Suppressor macrophage treated with lipopolysaccharide for 4 hours (primary cell): ENCODE results near the gene CEP135.
"Not testable (repeated sequence)": the region's sequence is repeated elsewhere in the genome, so short reads cannot be mapped to it uniquely, and the experiment has no call there.

Experiments used
- DNase-seq: peaks from one replicate; pipeline ENCODE4 v3.0.0-alpha.2; 2020

The CEP135 gene, protein sequence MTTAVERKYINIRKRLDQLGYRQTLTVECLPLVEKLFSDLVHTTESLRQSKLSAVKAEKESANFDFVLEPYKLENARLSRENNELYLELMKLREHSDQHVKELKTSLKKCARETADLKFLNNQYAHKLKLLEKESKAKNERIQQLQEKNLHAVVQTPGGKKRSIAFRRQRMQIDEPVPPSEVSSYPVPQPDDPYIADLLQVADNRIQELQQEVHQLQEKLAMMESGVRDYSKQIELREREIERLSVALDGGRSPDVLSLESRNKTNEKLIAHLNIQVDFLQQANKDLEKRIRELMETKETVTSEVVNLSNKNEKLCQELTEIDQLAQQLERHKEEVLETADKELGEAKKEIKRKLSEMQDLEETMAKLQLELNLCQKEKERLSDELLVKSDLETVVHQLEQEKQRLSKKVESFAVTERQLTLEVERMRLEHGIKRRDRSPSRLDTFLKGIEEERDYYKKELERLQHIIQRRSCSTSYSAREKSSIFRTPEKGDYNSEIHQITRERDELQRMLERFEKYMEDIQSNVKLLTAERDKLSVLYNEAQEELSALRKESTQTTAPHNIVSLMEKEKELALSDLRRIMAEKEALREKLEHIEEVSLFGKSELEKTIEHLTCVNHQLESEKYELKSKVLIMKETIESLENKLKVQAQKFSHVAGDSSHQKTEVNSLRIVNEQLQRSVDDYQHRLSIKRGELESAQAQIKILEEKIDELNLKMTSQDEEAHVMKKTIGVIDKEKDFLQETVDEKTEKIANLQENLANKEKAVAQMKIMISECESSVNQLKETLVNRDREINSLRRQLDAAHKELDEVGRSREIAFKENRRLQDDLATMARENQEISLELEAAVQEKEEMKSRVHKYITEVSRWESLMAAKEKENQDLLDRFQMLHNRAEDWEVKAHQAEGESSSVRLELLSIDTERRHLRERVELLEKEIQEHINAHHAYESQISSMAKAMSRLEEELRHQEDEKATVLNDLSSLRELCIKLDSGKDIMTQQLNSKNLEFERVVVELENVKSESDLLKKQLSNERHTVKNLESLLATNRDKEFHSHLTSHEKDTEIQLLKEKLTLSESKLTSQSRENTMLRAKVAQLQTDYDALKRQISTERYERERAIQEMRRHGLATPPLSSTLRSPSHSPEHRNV

DNA sequence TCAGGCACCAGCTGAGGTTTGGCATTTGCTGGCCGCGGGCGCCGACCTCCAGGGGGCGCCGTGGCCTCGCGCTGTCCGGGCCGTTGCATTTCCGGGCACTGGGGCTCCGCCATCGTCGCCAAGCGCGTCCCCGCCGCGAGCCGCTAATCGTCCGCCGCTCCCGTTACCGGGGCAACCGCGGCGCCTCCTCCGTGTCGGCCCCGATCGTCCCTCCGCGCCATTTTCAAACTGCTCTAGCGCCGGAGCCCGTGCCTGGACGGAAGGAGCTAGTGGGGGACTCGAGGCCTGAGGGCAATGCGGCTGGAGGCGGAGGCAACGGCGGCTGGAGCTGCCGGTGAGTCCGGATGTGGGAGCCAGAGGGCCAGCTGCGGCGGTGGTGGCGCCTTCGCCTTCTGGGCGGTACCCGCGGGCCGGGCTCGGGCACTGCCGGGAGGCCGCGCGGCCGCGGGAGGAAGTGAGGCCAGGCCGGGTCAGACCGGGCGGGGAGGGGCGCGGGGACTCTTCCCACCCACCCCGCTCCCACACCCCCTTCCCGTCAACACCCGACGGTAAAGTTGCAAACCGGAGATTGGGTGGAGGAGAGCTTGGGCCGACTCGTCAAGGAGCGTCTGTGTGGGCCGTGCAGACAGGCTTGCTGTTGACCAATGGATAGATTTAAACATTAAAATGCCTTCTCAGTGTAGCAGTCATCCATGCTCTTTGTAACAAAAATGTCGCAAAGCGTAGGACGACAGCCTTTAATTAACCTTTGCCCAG is at the start of gene CEP135:
CEP135 (plus strand) TSS at position 220 of the 756 bp plus-strand sequence. CDS start 3,186 bp downstream, outside the sequence.
- peak; percentile 97 for DNase-seq

DNA sequence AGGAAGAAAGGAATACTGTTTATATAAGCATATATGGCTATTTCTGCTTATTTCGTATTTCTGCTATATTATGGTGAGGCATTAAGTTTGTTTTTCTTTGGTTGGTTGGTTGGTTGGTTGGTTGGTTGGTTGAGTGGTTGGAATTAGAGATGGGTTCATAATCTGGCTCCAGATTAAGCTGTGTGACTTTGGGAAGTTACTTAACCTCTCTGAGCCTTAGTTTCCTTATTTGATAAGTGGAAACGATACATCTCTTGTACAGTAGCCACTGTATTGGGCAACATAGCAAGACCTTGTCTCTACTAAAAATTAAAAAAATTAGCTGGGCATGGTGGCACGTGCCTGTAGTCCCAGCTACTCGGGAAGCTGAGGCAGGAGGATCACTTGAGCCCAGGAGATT is 46.1 kb upstream of the CEP135 start:
- no peak for DNase-seq

DNA sequence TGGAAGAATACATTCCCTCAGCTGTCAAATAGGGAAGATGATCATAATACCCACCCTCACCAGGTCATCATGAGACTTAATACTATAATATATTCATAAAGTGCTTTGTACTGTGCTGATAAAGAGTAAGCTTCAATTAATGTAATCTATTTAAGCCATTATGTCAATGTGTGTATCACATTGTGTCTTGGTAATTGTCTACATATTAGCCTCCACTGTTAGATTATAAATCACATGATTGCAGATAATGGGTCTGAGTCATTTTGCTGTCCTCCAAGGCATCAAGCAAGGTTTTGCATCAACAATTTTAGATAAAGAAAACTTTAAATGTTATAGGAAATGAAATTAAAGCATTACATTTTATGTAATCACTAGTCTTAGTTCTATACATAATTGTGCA is 45.2 kb upstream of the CEP135 start:
- DNase-seq = no peak

DNA sequence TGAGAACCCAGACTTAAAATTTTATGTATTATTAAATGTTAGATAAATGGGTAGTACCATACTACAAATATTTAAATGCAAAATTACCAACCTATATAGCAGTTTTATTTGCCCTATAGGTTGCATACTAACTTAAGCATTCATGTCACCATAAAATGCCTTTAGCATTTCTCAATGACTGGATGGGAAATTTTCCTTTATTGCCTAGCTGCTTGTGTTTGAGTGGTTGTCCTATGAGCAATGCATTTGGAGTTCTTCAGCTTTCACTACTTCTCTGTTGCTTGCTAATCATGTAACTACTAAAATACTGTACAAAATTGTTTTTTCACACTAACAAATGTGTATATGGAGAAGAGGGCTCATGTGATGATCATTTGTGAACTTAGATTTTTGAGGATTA is 44.2 kb upstream of the CEP135 start:
- no peak for DNase-seq

DNA sequence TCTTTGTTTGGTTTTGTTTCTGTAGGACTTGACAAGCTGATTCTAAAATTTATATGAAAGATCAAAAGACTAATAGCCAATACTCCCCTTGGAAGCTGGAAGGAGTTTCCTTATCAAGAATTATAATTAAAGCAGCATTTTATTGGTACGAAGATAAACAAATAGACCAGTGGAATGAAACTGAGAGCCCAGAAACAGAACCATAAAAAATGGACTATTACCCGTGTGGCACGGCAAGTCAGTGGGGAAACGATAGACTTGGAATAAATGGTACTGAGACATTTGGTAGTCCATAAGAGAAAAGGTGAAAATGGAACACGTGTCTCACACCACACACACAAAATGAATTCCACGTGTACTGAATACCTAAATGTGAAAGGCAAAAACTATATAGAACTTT is 42.4 kb upstream of the CEP135 start:
- no peak for DNase-seq

DNA sequence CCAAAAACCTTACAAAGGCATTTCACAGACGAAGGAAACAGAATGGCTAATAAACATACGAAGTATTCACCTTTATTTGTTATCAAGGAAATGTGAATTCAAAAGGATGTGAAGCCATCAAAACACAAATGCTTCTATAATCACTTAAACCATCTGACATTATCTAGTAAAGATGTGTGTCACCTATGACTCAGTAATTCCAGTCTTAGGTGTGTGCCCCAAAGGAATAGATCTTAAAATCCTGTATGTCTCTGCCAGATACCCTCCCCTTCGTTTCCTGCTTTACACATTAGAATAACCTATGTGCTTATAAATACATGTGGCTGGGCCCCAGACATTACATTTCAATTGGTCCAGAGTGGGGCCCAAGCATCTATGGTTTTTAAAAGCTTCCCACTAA is 41.8 kb upstream of the CEP135 start:
- DNase-seq = no peak

DNA sequence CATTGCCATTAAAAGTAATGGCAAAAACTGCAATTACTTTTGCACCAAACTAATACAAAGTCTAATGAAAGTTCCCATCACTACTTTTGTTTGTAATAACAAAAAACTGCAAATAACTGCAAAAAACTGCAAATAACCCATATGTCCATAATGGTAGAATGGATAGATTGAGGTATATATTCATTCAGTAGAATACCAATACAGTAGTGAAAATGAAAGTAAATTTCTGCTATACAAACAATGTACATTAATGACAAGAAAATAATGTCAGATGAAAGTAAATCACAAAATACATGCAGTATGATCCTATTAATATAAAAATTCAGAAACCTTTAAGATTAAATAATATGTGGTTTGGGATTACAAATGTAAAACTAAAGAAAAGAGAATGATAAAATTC is 41.3 kb upstream of the CEP135 start:
- no peak for DNase-seq

DNA sequence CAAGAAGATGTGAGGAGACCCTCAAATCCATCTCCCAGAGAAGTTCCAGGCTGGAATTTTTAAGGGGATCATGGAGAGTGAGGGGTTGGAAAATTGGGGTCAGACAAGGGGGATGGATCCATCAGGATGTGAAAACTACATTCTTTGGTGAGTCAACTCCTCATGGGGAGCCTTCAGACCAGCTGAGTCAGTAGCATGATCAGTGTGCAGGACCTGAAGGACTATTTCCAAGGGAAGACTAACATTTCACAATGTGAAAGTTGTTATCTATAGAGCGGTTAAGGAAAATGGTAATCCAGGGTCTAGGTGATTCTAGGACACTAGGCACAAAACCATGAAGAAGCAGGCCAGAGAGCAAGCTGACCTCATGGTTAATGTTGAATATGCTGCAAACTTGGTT is 38.6 kb upstream of the CEP135 start:
- no peak for DNase-seq

DNA sequence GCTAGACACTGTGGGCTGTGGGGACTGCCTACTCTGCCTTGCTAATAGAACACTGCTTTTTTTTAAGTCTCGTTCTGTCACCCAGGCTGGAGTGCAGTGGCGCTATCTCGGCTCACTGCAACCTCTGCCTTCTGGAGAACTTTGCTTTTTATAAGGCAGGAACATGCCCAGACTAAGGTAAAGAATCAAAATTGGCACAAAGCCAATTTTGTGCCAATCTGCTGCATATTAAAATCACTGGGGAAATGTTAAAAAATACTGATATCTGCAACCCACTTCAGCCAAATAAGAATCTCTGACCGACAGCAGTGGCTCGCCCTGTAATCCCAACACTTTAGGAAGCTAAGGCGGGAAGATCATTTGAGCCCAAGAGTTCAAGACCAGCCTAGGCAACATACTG is 36.5 kb upstream of the CEP135 start:
- DNase-seq = no peak

DNA sequence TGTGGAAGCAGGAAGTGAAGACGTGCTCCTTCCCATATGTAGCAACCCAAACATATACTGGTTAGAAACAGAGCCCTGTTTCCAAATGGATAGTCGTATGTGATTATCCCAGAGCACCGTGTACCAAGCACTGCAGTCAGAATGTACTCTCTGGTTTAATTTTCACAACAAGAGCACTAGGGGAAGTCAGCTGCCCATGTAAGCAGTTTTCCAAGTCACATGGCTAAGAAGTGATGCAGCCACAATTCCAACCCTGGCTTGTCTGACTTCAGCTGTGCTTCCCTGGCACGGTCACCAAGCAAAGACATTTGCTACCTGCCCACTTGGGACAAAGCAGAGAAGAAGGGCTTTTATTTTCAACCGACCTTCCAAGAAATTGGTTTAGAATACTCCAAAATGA is 28.2 kb upstream of the CEP135 start:
- no peak for DNase-seq

DNA sequence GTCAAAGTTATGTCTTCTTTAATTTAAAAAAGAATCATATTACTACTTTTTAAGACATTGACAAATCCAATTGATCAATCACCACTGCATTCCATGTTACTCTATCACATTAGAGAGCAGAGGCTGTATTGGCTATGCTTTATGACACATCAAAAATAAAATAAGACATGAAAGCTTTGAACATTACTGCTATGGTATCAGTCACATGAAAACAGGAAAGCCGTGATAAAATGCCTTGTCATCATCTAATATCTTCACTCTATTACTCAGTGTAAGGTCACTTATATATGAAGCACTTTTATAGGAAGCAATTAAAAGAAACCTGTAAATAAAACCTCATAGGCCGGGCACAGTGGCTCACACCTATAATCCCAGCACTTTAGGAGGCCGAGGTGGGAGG is 27.7 kb upstream of the CEP135 start:
- DNase-seq = no peak

DNA sequence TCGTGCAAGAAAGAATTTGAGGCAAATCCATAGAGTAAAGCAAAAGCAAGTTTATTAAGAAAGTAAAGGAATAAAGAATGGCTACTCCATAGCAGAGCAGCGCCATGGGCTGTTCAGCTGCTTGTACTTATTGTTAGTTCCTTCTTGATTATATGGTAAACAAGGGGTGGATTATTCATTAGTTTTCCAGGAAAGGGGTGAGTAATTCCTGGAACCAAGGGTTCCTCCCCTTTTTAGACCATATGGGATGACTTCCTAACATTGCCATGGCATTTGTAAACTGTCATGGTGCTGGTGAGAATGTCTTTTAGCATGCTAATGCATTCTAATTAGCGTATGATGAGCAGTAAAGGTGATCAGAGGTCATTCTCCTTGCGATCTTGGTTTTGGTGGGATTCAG is 23.5 kb upstream of the CEP135 start:
- DNase-seq = no peak

DNA sequence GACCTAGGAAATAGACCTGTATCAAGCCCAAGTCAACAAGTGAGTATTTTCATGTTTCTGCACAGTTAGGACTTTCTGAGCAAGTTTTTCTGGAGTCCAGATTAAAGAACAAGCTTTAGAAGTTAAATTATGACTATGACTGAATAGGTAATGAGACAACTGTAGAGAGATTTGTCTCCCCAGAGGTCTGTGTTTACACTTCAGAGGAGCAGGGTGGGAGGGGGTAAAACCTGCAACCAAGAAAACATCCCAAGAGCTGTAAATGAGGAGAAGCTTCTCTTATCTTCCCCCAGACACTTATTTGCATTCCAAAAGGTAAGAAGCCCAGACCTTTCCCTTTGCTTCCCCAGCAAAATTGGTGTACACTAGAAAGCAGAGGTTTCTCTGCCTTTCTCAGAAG is 22.1 kb upstream of the CEP135 start:
- no peak for DNase-seq

DNA sequence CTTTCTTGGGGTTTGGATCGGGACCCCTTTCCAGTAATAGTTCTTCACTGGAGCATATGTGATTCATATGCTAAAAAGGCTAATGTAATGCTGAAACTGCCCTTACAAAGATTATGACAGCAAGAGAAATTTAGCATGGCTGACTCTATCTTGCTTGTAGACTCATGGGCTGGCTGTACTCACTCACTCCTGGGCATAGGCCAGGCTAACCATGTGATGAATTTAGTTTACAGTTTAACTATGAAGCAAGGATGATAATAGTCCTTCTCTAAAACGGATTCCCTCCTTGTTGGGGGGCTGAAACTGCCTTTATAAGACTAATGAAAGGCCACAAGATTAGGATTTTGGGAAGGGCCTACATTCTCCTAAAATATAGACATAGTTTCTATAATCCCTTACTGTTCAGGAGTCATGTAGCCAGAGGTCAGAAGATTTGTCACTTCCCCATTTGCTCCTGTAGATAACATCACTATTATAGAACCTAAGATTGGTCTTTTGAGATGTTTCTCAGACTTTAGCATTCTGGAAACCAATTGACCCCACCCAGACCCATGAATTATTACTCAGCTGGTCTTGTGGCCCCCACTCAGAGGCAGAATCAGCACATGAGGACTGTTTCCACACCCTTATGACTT is 20.8 kb upstream of the CEP135 start:
- DNase-seq = peak; percentile 31

DNA sequence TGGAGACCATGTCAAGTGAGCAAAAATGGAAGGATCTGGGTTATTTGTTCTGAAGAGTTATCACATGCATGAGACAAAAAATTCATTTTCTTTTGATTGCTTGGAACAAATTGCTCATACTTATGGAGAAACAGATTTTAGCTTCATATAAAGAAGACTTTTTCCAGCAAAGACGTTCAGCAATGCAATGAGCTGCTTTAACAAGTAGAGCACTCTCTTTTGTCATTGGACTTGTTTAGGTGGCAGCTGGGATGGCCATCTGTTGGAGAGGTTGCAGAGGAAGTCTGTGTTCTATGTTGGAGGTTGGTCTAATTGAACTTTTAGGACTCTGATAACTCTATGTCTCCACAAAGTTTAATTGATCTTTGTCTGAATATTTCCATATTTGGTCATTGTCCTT is 19.9 kb upstream of the CEP135 start:
- DNase-seq = no peak

DNA sequence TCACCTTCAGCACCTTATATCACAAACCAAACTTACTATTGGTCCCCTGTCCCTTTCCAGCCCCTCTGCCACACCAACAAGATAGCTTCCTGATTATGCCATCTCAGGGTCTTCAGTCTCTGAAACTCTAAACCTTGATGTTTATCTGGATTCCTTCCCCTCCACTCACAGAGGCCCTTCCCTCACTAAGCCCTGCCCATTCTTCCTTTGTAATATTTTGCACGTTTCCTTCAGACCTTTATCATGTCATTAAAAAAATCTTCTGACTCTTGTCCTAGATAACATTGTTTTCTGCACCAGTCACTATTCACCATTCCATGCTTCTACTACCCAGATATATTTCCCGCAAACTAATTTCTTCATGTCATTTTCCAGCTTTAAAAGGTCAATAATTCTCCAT is 17.7 kb upstream of the CEP135 start:
- no peak for DNase-seq

DNA sequence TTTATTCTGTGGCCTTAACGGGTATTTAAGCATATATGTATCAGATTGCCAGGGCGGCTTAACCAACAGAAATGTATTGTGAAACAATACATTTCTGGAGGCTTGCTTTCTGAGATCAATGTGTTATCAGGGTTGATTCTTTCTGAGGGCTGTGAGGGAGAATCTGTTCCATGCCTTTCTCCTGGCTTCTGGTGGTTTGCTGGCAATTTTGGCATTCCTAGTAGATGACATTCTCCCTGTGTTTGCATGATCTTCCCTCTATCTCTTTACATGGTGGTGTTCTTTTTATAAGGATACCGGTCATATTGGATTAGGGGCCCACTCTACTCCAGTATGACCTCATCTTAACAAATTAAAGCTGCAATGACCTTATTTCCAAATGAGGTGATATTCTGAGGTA is 16.9 kb upstream of the CEP135 start:
- DNase-seq = no peak

DNA sequence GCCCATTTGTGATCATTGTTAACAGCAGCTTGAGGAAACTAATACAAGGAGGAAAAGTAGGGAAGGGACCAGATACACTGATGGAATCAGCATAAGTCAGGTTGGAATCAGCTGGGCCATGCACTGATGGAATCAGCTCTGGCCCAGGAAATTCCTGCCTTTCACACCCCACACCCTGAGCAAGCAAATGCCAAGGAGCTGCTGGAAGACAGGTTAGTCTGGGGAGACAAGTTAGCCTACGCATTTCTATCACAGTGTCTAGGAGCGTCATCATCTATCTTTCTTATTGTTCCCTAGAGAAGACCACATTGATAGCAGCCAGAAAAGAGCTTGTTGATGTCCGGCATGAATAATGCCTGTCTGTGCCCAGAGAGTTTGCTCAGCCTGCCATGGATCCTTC is 16.2 kb upstream of the CEP135 start:
- DNase-seq = no peak

DNA sequence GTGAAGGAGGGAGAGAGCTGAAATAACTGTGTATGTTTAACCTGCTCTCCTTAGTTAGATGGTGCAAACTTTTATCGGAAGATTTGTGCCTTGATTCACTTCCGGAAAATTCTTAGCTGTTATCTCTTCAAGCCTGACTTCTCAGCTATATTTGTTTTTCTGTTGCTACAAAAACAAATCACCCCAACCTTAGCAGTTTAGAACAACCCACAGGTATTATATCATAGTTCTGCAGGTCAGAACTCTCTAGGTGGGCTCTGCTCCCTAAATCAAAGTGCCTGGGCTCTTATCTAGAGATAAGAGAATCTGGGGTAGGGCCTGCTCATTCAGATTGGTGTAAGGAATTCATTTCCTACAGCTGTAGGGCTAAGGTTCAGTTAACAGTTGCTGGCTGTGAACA is 15.1 kb upstream of the CEP135 start:
- DNase-seq = no peak

DNA sequence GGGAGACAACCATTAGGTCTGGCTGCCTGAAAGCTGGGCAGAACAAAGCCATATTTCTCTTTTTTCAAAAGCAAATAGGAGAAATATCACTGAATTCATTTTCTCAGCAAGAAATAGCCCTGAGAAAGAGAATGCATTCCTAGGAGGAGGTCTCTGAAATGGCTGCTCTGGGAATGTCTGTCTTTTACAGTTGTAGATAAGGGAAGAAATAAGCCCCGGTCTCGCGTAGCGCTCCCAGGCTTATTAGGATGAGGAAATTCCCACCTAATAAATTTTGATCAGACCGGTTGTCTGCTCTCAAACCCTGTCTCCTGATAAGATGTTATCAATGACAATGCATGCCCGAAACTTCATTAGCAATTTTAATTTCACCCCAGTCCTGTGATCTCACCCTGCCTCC is 12.8 kb upstream of the CEP135 start:
- not testable (repeated sequence) for DNase-seq

DNA sequence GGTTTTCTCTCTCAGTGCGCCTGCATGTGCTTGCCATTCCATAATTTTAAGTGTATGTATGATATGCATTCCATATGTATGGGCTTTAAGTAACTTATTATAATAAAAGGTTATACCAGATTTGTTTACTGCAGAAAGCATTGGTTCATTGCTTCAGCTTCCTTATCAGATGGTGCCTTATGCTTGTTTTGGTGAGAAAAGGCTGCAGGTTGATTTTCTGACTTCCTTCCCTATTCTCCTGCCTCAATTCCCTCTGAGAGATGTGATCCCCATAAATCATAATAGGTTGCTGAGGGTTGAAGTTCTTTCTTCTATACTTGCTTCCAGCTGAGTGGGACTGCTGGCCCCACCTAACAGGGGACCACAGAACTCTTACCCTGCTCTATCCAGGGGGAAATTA is 10.3 kb upstream of the CEP135 start:
- no peak for DNase-seq

DNA sequence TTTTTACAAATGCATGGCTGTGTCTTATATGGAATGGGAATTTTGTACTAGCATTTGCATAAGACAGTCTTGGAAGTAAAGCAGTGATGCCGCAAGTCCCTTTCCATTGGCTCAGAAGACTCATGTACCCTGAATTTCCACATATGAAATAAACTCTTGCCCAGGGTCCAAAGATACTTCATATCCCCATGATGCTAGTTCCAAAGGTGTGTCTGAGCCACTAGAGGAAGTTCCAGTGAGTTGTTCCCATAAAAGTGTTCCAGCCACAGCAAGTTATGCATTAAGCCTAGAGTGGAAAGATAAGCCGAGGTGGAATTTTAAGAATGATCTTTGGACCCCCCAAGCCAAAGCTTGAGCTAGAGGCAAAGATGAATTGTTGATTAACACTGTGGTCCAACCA is 9.3 kb upstream of the CEP135 start:
- DNase-seq = no peak
